Kidney (tissue), 14 donors: ENCODE measurements around the gene GPC6. TPM values are rescaled to one million over a fixed set of nuclear protein-coding genes. Genes with fewer than 3 reads are reported as not detected.

Experiments
- DNase-seq, 5 donors: peaks; one replicate each; pipeline ENCODE4 v3.0.0-alpha.2; 2013 to 2020
- FAIRE-seq: peaks from 2 replicates; lab custom pipeline; 2012; peaks lifted over from hg19 to GRCh38; lab: Jason Lieb, UNC
- H3K27ac ChIP-seq, 2 donors: one replicate each; pipeline ENCODE4 v1.7.0; 2013; ENCODE audit warnings: low read depth in 2 of 2, low read length in 2 of 2, inconsistent platforms in 1 of 2
- H3K27me3 ChIP-seq: one replicate; pipeline ENCODE4 v1.7.1; 2013; ENCODE audit warnings: low read length, inconsistent platforms; ENCODE audit not compliant: control insufficient read depth, insufficient read depth
- H3K36me3 ChIP-seq, 3 donors: one replicate each; pipeline versions ENCODE4 v1.7.0 to v1.7.1; 2013; ENCODE audit warnings: low read length in 3 of 3, control low read depth in 1 of 3, inconsistent platforms in 1 of 3; ENCODE audit not compliant: insufficient read depth in 3 of 3, control insufficient read depth in 2 of 3
- H3K4me1 ChIP-seq, 3 donors: one replicate each; pipeline versions ENCODE4 v1.7.0 to v1.7.1; 2013; ENCODE audit warnings: low read length in 3 of 3, inconsistent platforms in 1 of 3, low read depth in 1 of 3; ENCODE audit not compliant: control insufficient read depth in 2 of 3, insufficient read depth in 2 of 3
- H3K4me3 ChIP-seq, 3 donors: one replicate each; pipeline versions ENCODE4 v1.7.0 to v1.8.1; 2013; ENCODE audit warnings: low read length in 3 of 3, control low read depth in 1 of 3, inconsistent platforms in 1 of 3
- H3K9ac ChIP-seq, 3 donors: one replicate each; pipeline versions ENCODE4 v1.7.0 to v1.7.1; 2013; ENCODE audit warnings: low read length in 3 of 3, control low read depth in 1 of 3, inconsistent platforms in 1 of 3
- H3K9me3 ChIP-seq, 3 donors: one replicate each; pipeline versions ENCODE4 v1.7.0 to v1.7.1; 2013; ENCODE audit warnings: low read length in 3 of 3, control low read depth in 1 of 3, inconsistent platforms in 1 of 3; ENCODE audit not compliant: control insufficient read depth in 2 of 3, insufficient read depth in 1 of 3
- CTCF ChIP-seq: IDR thresholded peaks from 3 replicates; pipeline ENCODE4 v1.5.1; 2012; ENCODE audit warnings: mild to moderate bottlenecking, moderate library complexity, borderline replicate concordance; ENCODE audit not compliant: insufficient read depth; ENCODE audit errors: extremely low read depth
- intact Hi-C: fragments of 100-400 bp; cut with DNase I; formaldehyde crosslinking; loops from one replicate; pipeline ENCODE4 v1.11.1; 2022
- polyA plus RNA-seq: library from polyadenylated mRNA; stranded (reverse); fragments of 350-450 nt; fragmentation: Illumina TruSeq; extraction: RNeasy Lipid Tissue Mini Kit (QIAGEN cat#74804); gene quantifications from one replicate; pipeline ENCODE4 v1.2.3, GENCODE V29; 2014; ENCODE audit warnings: low read depth, low replicate concordance; ENCODE audit not compliant: insufficient read depth
- total RNA-seq: library from RNA; stranded (reverse); fragmentation: NEBNext Ultra II Directional; extraction: Animal tissue kit (Norgen Biotek cat#: 25700); gene quantifications from one replicate; pipeline ENCODE4 v1.2.1, GENCODE V29; 2021
- donor health status: control.
- donor health status: control.
- donor health status: control.
- donor health status: control.
- donor health status: control.
- donor health status: DM: yes; HTN: yes; CAD: no.
- donor health status: Normal renal cell carcinoma (clear cell type).

GPC6 gene
- total and polyA plus RNA-seq, 2 donors from 2014 or later, result 6.2 to 15.5 TPM

GRCh38 chr13:94216476-94216875, 989.9 kb downstream of the GPC6 start:
- H3K4me3 ChIP-seq, result no peak overlapping the region
- no peak overlapping the region for H3K9ac ChIP-seq
- H3K27ac ChIP-seq, result no peak overlapping the region
- no peaks in the 10 kb centered on the region for H3K9me3 ChIP-seq
- no peaks in the 10 kb centered on the region for H3K27me3 ChIP-seq
- no peak for TF ChIP-seq CTCF
- DNase-seq, result no peak
- no peaks in the 10 kb centered on the region for H3K36me3 ChIP-seq
- H3K4me1 ChIP-seq, result no peaks in the 10 kb centered on the region
- intact Hi-C loops, result no loop called here
- no peak for FAIRE-seq

GRCh38 chr13:94217370-94217769, 990.8 kb downstream of the GPC6 start:
- Histone ChIP-seq H3K4me3 (no peak overlapping the region), H3K4me1 (no peaks in the 10 kb centered on the region), H3K27me3 (no peaks in the 10 kb centered on the region), H3K9ac (no peak overlapping the region), H3K9me3 (no peaks in the 10 kb centered on the region), H3K27ac (no peak overlapping the region), H3K36me3 (no peaks in the 10 kb centered on the region)
- DNase-seq (no peak), FAIRE-seq (no peak)
- no peak for TF ChIP-seq CTCF
- intact Hi-C loops, result no loop called here

- no peaks in the 10 kb centered on the region for H3K9me3 ChIP-seq
- H3K9ac ChIP-seq, result no peak overlapping the region
- TF ChIP-seq CTCF, result no peak
- no peak overlapping the region for H3K4me3 ChIP-seq
- no peaks in the 10 kb centered on the region for H3K36me3 ChIP-seq
- no peaks in the 10 kb centered on the region for H3K4me1 ChIP-seq
- no peaks in the 10 kb centered on the region for H3K27me3 ChIP-seq
- FAIRE-seq, result no peak
- DNase-seq, result no peak
- intact Hi-C loops, result no loop called here
- H3K27ac ChIP-seq, result no peak overlapping the region
Observed at GRCh38 chr13:94218537-94218936, 991.9 kb downstream of the GPC6 start.

GRCh38 chr13:94218951-94219350, 992.3 kb downstream of the GPC6 start:
- TF ChIP-seq CTCF, result no peak
- H3K4me1 ChIP-seq, result no peaks in the 10 kb centered on the region

More at GRCh38 chr13:94218951-94219350, 992.3 kb downstream of the GPC6 start:
- no peak overlapping the region for H3K27ac ChIP-seq
- H3K36me3 ChIP-seq, result no peaks in the 10 kb centered on the region
- H3K27me3 ChIP-seq, result no peaks in the 10 kb centered on the region
- DNase-seq (no peak), FAIRE-seq (no peak)
- H3K9me3 ChIP-seq, result no peaks in the 10 kb centered on the region
- H3K9ac ChIP-seq, result no peak overlapping the region
- no peak overlapping the region for H3K4me3 ChIP-seq
- intact Hi-C loops, result no loop called here
